Breast epithelium (tissue), 4 donors: ENCODE data around the gene TPSAB1. TPM values are rescaled to one million over a fixed set of nuclear protein-coding genes. Genes with fewer than 3 reads are reported as not detected.

Experiments used
- DNase-seq, 2 donors: peaks; one replicate each; pipeline ENCODE4 v3.0.0-alpha.2; 2019; ENCODE audit warnings: low spot score in 2 of 2
- H3K27ac ChIP-seq, 2 donors: fragments of 200-600 bp; sonication (generic) in 1 of 2; one replicate each; pipeline ENCODE4 v1.5.1; 2016 to 2019; ENCODE audit warnings: mild to moderate bottlenecking in 1 of 2
- H3K27me3 ChIP-seq, 2 donors: fragments of 200-600 bp; sonication (generic) in 1 of 2; one replicate each; pipeline versions ENCODE4 v1.5.1 to v1.6.0; 2017 to 2019; ENCODE audit warnings: control low read depth in 1 of 2, mild to moderate bottlenecking in 1 of 2
- H3K36me3 ChIP-seq: fragments of 200-600 bp; one replicate; pipeline ENCODE4 v1.5.1; 2019
- H3K4me1 ChIP-seq, 2 donors: fragments of 200-600 bp; sonication (generic); one replicate each; pipeline ENCODE4 v1.5.1; 2016 to 2019; ENCODE audit warnings: control low read depth in 1 of 2
- H3K4me3 ChIP-seq, 3 donors: fragments of 200-600 bp; sonication (generic); 1 replicate in 2 of 3; 2 replicates in 1 of 3; pipeline ENCODE4 v1.5.1; 2016 to 2019; ENCODE audit warnings: mild to moderate bottlenecking in 3 of 3, moderate library complexity in 2 of 3
- H3K9me3 ChIP-seq, 2 donors: fragments of 200-600 bp; sonication (generic) in 1 of 2; one replicate each; pipeline ENCODE4 v1.5.1; 2016 to 2019; ENCODE audit warnings: control low read depth in 1 of 2
- POLR2A ChIP-seq: fragments of 450-650 bp; IDR thresholded peaks from one replicate; pipeline ENCODE4 v1.6.1; 2016; ENCODE audit warnings: antibody characterized with exemption, mild to moderate bottlenecking, moderate library complexity
- POLR2AphosphoS5 ChIP-seq, 3 donors: sonication (generic); formaldehyde crosslinking; IDR thresholded peaks; one replicate each; pipeline ENCODE4 v1.6.1; 2017; ENCODE audit warnings: antibody characterized with exemption in 3 of 3
- intact Hi-C: fragments of 100-400 bp; cut with DNase I; formaldehyde crosslinking; loops from one replicate; pipeline ENCODE4 v1.15.1; 2023; ENCODE audit warnings: low total_unique reads
- total RNA-seq, 3 donors: library from RNA; depleted of rRNA; stranded (reverse); fragments of >200 nt; gene quantifications; one replicate each; pipeline ENCODE4 v1.1.0, GENCODE V29; 2016
- TF ChIP-seq, protein P1 (sequence below), 3 donors: fragments of 450-650 bp; IDR thresholded peaks; one replicate each; pipeline ENCODE4 v1.5.1; 2016 to 2017; ENCODE audit warnings: antibody characterized with exemption in 3 of 3, mild to moderate bottlenecking in 3 of 3, moderate library complexity in 3 of 3

The TPSAB1 gene
- total RNA-seq, 3 donors from 2014 or later: 5.9 to 156 (median 19.8) TPM

DNA sequence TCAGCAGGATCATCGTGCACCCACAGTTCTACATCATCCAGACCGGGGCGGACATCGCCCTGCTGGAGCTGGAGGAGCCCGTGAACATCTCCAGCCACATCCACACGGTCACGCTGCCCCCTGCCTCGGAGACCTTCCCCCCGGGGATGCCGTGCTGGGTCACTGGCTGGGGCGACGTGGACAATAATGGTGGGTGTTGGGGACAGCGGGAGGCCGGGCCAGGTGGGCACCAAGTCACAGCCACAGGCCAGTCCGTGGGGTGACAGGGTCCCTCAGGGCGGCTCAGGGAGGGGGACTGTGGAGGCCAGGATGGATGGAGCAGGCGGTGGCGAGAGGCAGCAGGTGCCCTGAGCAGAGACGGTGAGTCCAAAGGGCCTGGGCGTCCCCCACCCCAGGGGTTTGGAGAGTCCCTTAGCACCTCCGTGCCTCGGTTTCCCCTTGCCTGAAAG, 16.4 kb downstream of the TPSAB1 start:
- TF ChIP-seq POLR2A (no peak), POLR2AphosphoS5 (IDR thresholded peaks at IDR 0.05) (no peak)
- TF ChIP-seq, protein P1, sequence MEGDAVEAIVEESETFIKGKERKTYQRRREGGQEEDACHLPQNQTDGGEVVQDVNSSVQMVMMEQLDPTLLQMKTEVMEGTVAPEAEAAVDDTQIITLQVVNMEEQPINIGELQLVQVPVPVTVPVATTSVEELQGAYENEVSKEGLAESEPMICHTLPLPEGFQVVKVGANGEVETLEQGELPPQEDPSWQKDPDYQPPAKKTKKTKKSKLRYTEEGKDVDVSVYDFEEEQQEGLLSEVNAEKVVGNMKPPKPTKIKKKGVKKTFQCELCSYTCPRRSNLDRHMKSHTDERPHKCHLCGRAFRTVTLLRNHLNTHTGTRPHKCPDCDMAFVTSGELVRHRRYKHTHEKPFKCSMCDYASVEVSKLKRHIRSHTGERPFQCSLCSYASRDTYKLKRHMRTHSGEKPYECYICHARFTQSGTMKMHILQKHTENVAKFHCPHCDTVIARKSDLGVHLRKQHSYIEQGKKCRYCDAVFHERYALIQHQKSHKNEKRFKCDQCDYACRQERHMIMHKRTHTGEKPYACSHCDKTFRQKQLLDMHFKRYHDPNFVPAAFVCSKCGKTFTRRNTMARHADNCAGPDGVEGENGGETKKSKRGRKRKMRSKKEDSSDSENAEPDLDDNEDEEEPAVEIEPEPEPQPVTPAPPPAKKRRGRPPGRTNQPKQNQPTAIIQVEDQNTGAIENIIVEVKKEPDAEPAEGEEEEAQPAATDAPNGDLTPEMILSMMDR (IDR thresholded peaks at IDR 0.05): no peak
- intact Hi-C loops: no loop called here
- peaks cover 0 to 59% of the 10 kb centered on the region in 2 donors for H3K27me3 ChIP-seq
- no peak for DNase-seq
- H3K4me3 ChIP-seq: no peak overlapping the region
- H3K36me3 ChIP-seq: no peaks in the 10 kb centered on the region
- peaks cover 0 to 8% of the 10 kb centered on the region in 2 donors for H3K4me1 ChIP-seq
- no peak overlapping the region for H3K27ac ChIP-seq
- H3K9me3 ChIP-seq: no peaks in the 10 kb centered on the region

DNA sequence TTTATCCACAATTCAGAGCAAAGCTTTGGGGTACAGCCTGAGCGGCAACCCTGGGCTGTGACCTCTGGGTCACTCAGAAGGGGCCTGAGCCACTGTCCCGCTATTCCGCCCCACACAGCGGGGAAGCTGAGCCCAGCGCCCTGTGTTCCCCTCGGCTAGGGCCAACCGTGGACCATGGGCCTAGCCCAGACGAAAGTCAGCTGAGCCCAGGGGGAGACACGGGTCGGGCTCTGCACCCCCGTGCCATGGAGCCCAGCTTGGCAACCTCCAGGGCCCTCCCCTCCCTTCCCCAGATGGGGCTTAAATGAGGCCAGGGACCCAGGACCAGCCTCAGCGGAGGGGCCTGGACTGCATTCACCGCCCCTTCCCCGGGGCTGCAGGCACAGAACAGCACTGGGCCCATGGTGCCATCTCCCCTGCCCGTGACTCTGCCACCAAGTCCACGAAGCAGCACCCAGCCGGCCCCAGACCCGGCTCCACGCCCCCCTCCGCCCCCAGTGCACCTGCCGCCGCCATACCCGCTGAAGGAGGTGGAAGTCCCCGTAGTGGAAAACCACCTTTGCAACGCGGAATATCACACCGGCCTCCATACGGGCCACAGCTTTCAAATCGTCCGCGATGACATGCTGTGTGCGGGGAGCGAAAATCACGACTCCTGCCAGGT, 17.2 kb downstream of the TPSAB1 start:
- intact Hi-C loops: no loop called here
- H3K4me1 ChIP-seq: peaks cover 0 to 8% of the 10 kb centered on the region in 2 donors
- no peak overlapping the region for H3K4me3 ChIP-seq
- no peak for DNase-seq
- peaks cover 0 to 67% of the 10 kb centered on the region in 2 donors for H3K27me3 ChIP-seq
- no peaks in the 10 kb centered on the region for H3K36me3 ChIP-seq
- no peak overlapping the region for H3K27ac ChIP-seq
- H3K9me3 ChIP-seq: no peaks in the 10 kb centered on the region
- no peak for TF ChIP-seq POLR2A
- TF ChIP-seq, protein P1 (IDR thresholded peaks at IDR 0.05): no peak
- no peak for TF ChIP-seq POLR2AphosphoS5 (IDR thresholded peaks at IDR 0.05)

DNA sequence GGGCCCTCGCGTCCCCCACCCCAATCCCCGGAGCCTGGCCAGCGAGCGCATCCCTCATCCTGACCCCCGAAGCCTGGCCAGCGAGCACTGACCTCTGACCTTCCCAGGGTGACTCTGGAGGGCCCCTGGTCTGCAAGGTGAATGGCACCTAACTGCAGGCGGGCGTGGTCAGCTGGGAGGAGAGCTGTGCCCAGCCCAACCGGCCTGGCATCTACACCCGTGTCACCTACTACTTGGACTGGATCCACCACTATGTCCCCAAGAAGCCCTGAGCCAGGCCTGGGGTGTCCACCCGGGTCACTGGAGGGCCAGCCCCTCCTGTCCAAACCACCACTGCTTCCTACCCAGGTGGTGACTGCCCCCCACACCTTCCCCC, 17.7 kb downstream of the TPSAB1 start:
- H3K4me3 ChIP-seq: no peak overlapping the region
- H3K36me3 ChIP-seq: no peaks in the 10 kb centered on the region
- no peaks in the 10 kb centered on the region for H3K9me3 ChIP-seq
- H3K4me1 ChIP-seq: peaks cover 0 to 8% of the 10 kb centered on the region in 2 donors
- no peak overlapping the region for H3K27ac ChIP-seq
- TF ChIP-seq POLR2AphosphoS5 (IDR thresholded peaks at IDR 0.05) (no peak), POLR2A (no peak)
- TF ChIP-seq, protein P1 (IDR thresholded peaks at IDR 0.05): no peak
- DNase-seq: no peak
- intact Hi-C loops: no loop called here
- H3K27me3 ChIP-seq: peaks cover 0 to 72% of the 10 kb centered on the region in 2 donors

DNA sequence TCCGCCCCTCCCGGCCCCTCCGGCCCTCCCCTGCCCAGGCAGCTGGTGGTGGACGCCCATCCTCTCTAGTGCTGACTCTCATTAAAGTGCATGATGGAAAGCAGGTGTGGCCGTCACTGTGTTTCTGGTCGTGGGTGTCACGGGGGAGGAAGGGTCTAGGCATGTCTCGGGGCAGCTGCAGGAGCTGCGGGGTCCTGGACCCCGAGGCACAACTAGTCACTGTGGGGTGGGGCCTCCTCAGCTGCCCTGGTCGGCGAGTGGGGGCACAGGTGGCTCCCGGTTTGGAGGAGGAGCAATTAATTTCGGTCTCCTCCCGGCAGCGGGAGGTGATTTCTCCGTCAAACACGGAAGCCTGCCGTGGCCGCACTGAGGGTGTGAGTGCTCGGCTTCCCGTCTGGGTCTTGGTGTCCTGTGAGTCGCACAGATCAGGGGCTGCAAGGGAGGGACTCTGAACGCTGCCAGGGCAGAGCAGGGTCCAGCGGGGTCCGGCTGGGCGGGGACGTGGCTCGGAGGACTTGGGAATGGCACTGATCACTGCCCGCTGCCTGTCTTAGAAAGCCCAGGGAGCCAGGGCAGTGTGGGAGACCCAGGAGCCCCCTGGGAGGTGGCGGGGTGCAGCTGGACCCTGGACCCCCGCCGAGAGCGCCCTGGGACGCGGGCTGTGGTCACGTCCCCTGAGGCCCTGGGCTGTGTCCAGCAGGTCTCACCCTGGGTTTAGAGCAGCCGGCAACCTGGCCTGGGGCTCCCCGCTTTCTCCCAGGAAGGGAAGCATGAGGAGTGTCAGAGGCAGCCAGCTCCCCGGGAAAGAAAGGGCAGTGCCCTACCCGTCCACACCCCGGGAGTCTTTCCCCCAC, 18.6 kb downstream of the TPSAB1 start:
- no peak overlapping the region for H3K27ac ChIP-seq
- peaks cover 0 to 8% of the 10 kb centered on the region in 2 donors for H3K4me1 ChIP-seq
- intact Hi-C loops: no loop called here
- peak overlapping the region in 2 of 3 donors; percentile 26 to 54 for H3K4me3 ChIP-seq
- H3K27me3 ChIP-seq: peaks cover 0 to 78% of the 10 kb centered on the region in 2 donors
- H3K36me3 ChIP-seq: no peaks in the 10 kb centered on the region
- no peaks in the 10 kb centered on the region for H3K9me3 ChIP-seq
- DNase-seq: no peak
- TF ChIP-seq POLR2A: no peak
- TF ChIP-seq, protein P1 (IDR thresholded peaks at IDR 0.05): no peak
- no peak for TF ChIP-seq POLR2AphosphoS5 (IDR thresholded peaks at IDR 0.05)

DNA sequence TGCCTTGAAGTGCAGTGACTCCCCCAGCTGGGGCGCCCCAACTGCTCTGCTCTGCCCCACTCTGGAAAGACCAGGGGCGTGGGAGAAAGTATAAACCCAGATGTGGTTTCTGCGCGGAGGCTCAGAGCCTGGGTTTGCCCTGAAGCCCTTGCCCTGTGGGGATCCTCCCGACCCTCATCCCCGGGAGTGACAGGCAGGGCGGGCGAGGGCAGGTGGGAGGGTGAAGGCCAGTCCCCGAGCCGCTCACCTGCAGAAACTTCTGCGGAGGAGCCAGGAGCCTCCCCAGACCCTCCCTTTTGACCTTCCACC, 19.2 kb downstream of the TPSAB1 start:
- no peaks in the 10 kb centered on the region for H3K9me3 ChIP-seq
- intact Hi-C loops: no loop called here
- no peak overlapping the region for H3K27ac ChIP-seq
- no peaks in the 10 kb centered on the region for H3K36me3 ChIP-seq
- DNase-seq: no peak
- no peak for TF ChIP-seq POLR2A
- no peak for TF ChIP-seq POLR2AphosphoS5 (IDR thresholded peaks at IDR 0.05)
- H3K4me3 ChIP-seq: peak overlapping the region in 1 of 3 donors; percentile 54
- H3K4me1 ChIP-seq: peaks cover 0 to 8% of the 10 kb centered on the region in 2 donors
- peaks cover 0 to 78% of the 10 kb centered on the region in 2 donors for H3K27me3 ChIP-seq
